ENCODE data around the gene NSG2.

- TF ChIP-seq CTCF (IDR thresholded peaks at IDR 0.05): no peak
- no peak for TF ChIP-seq ZFX (IDR thresholded peaks at IDR 0.05; ENCODE audit: borderline replicate concordance)
Measured at GRCh38 chr5:174101195-174101730, 55.8 kb downstream of the NSG2 start.
